HepG2 (cell line): ENCODE measurements around the gene SIGLEC14. TPM values are rescaled to one million over a fixed set of nuclear protein-coding genes. Genes with fewer than 3 reads are reported as not detected.
A peak's percentile ranks its signal among the peaks of the same experiment; 100 is the strongest.

Experiments
- GATA4 ChIP-seq: sonication (generic); IDR thresholded peaks from 2 replicates; pipeline ENCODE4 v1.6.1; 2016; ENCODE audit warnings: antibody characterized with exemption, low read depth, borderline replicate concordance
- HDAC1 ChIP-seq: sonication (generic); formaldehyde crosslinking; IDR thresholded peaks from 2 replicates; pipeline ENCODE4 v1.5.1; 2020; ENCODE audit warnings: mild to moderate bottlenecking, missing genetic modification reagents
- HMG20A ChIP-seq: IDR thresholded peaks from 2 replicates; pipeline ENCODE4 v1.6.1; 2016; ENCODE audit warnings: borderline replicate concordance
- HMGA1 ChIP-seq: sonication (generic); formaldehyde crosslinking; conservative IDR thresholded peaks from 2 replicates; pipeline ENCODE4 v1.4.0; 2020; ENCODE audit warnings: missing genetic modification reagents
- MAF1 ChIP-seq: sonication (generic); formaldehyde crosslinking; IDR thresholded peaks from 2 replicates; pipeline ENCODE4 v1.5.0; 2020; ENCODE audit warnings: missing genetic modification reagents, borderline replicate concordance
- SAP130 ChIP-seq: IDR thresholded peaks from 2 replicates; pipeline ENCODE4 v1.6.1; 2016; ENCODE audit warnings: low read depth
- ZFY ChIP-seq: sonication (generic); formaldehyde crosslinking; IDR thresholded peaks from 2 replicates; pipeline ENCODE4 v1.4.0; 2020; ENCODE audit warnings: missing genetic modification reagents
- ZNF484 ChIP-seq: sonication (generic); formaldehyde crosslinking; IDR thresholded peaks from 2 replicates; pipeline ENCODE4 v1.5.1; 2020; ENCODE audit warnings: mild to moderate bottlenecking, low read depth, missing genetic modification reagents, borderline replicate concordance
- ZNF816 ChIP-seq: sonication (generic); formaldehyde crosslinking; IDR thresholded peaks from 2 replicates; pipeline ENCODE4 v1.8.0; 2022; ENCODE audit warnings: missing genetic modification reagents, mild to moderate bottlenecking, borderline replicate concordance
- ZNF839 ChIP-seq: sonication (generic); formaldehyde crosslinking; IDR thresholded peaks from 2 replicates; pipeline ENCODE4 v1.4.0; 2020; ENCODE audit warnings: missing genetic modification reagents, mild to moderate bottlenecking, borderline replicate concordance
- polyA plus RNA-seq, 8 experiments: library from polyadenylated mRNA; depleted of rRNA in 3 of 8; stranded (reverse) in 7 of 8; unstranded in 1 of 8; fragments of >200 nt; fragmentation: Illumina TruSeq in 4 of 8; extraction: Trizol in 4 of 8; gene quantifications; 2 replicates each; pipeline versions ENCODE4 v1.2.1 to v1.2.3, GENCODE V29; 2011 to 2016; ENCODE audit warnings: low read depth in 4 of 8, missing spikeins in 1 of 8, mixed read lengths in 1 of 8; ENCODE audit not compliant: insufficient read depth in 1 of 8
- total RNA-seq, 5 experiments: library from RNA; depleted of rRNA; stranded (reverse); fragments of >200 nt; fragmentation: Illumina TruSeq; extraction: Trizol; gene quantifications; 2 replicates each; pipeline ENCODE4 v1.2.3, GENCODE V29; 2016; ENCODE audit warnings: low read depth in 1 of 5
- TF ChIP-seq, protein P1 (sequence below): sonication (generic); formaldehyde crosslinking; IDR thresholded peaks from 2 replicates; pipeline ENCODE4; 2020; ENCODE audit warnings: missing genetic modification reagents, mild to moderate bottlenecking, borderline replicate concordance
- TF ChIP-seq, protein P2 (sequence below): sonication (generic); formaldehyde crosslinking; conservative IDR thresholded peaks from 2 replicates; pipeline ENCODE4 v1.4.0; 2020; ENCODE audit warnings: mild to moderate bottlenecking, missing genetic modification reagents, moderate library complexity
- TF ChIP-seq, protein P3 (sequence below): IDR thresholded peaks from 2 replicates; pipeline ENCODE4 v1.6.1; 2016
- TF ChIP-seq, protein P4 (sequence below): sonication (generic); formaldehyde crosslinking; IDR thresholded peaks from 2 replicates; pipeline ENCODE4 v1.5.0; 2020; ENCODE audit warnings: missing genetic modification reagents
- TF ChIP-seq, protein P5 (sequence below): sonication (generic); formaldehyde crosslinking; IDR thresholded peaks from 2 replicates; pipeline ENCODE4 v1.8.1; 2023; ENCODE audit warnings: missing genetic modification reagents, inconsistent platforms, borderline replicate concordance
- TF ChIP-seq, protein P6 (sequence below): sonication (generic); formaldehyde crosslinking; IDR thresholded peaks from 2 replicates; pipeline ENCODE4 v1.8.1; 2022; ENCODE audit warnings: mild to moderate bottlenecking, missing genetic modification reagents

Gene SIGLEC14
- total and polyA plus RNA-seq, 2 of the 13 experiments (the other 11 are each of a cell fraction or from before 2014, with no cell fraction given), result 0.05 to 0.09 TPM

DNA sequence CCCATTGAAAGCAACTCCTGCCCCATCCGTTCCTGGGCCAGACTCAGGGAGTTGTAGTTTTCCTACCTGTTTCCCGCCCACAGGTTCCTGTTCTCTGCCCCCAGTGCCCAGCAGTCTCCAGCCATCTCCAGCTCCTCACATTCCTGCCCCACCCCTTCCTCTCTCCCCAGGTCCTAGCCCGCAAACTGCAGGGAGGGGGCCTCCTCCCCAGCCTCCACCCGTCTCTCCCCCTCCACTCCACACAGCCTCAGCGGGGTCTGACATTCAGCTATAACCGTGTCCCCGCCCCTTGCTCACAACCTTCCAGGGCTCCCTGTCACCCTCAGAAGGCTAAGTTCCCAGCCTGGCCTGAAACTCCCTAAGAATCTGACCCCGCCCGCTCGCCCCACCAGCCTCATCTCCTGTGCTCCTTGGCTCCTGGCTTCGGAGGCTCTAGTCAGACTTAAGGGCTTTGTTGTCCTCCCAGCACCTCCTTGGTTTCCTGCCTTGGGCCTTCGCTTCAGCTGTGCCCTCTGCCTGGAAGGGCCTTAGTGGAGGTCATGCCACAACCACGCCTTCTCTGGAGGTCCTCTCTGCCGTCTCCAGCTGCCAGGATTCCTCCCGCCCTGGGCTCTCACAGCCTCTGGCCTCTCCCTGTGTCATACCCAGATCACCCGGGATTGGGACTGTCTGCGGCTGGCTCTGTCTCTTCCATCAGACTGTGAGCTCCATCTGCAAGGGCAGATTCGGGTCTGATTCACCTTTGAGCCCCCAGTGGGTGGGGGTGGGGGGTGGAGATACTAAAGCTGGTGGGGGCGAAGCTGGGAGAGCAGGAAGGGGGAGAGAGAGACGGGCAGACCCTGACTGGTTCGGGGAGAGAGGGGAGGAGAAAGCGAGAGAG is 41.4 kb upstream of the SIGLEC14 start (continued):
- TF ChIP-seq, protein P1, sequence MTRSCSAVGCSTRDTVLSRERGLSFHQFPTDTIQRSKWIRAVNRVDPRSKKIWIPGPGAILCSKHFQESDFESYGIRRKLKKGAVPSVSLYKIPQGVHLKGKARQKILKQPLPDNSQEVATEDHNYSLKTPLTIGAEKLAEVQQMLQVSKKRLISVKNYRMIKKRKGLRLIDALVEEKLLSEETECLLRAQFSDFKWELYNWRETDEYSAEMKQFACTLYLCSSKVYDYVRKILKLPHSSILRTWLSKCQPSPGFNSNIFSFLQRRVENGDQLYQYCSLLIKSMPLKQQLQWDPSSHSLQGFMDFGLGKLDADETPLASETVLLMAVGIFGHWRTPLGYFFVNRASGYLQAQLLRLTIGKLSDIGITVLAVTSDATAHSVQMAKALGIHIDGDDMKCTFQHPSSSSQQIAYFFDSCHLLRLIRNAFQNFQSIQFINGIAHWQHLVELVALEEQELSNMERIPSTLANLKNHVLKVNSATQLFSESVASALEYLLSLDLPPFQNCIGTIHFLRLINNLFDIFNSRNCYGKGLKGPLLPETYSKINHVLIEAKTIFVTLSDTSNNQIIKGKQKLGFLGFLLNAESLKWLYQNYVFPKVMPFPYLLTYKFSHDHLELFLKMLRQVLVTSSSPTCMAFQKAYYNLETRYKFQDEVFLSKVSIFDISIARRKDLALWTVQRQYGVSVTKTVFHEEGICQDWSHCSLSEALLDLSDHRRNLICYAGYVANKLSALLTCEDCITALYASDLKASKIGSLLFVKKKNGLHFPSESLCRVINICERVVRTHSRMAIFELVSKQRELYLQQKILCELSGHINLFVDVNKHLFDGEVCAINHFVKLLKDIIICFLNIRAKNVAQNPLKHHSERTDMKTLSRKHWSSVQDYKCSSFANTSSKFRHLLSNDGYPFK (CRISPR knock-in tag), result peak; percentile 59
- TF ChIP-seq, protein P2, sequence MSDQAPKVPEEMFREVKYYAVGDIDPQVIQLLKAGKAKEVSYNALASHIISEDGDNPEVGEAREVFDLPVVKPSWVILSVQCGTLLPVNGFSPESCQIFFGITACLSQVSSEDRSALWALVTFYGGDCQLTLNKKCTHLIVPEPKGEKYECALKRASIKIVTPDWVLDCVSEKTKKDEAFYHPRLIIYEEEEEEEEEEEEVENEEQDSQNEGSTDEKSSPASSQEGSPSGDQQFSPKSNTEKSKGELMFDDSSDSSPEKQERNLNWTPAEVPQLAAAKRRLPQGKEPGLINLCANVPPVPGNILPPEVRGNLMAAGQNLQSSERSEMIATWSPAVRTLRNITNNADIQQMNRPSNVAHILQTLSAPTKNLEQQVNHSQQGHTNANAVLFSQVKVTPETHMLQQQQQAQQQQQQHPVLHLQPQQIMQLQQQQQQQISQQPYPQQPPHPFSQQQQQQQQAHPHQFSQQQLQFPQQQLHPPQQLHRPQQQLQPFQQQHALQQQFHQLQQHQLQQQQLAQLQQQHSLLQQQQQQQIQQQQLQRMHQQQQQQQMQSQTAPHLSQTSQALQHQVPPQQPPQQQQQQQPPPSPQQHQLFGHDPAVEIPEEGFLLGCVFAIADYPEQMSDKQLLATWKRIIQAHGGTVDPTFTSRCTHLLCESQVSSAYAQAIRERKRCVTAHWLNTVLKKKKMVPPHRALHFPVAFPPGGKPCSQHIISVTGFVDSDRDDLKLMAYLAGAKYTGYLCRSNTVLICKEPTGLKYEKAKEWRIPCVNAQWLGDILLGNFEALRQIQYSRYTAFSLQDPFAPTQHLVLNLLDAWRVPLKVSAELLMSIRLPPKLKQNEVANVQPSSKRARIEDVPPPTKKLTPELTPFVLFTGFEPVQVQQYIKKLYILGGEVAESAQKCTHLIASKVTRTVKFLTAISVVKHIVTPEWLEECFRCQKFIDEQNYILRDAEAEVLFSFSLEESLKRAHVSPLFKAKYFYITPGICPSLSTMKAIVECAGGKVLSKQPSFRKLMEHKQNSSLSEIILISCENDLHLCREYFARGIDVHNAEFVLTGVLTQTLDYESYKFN (CRISPR knock-in tag), result 0 out of 2 replicates have a peak, but pooled peaks have one; percentile 15
- TF ChIP-seq HMGA1 (CRISPR knock-in tag) (no peak), ZNF816 (no peak), SAP130 (peak; percentile 23), ZNF839 (CRISPR knock-in tag) (no peak), ZFY (CRISPR knock-in tag) (peak; percentile 13; the same call in 1 of the 2 replicates), HDAC1 (CRISPR knock-in tag) (peak; percentile 49; the same call in 1 of the 2 replicates), HMG20A (no peak), ZNF484 (CRISPR knock-in tag) (no peak), GATA4 (no peak), MAF1 (CRISPR knock-in tag) (no peak)
- TF ChIP-seq, protein P3, sequence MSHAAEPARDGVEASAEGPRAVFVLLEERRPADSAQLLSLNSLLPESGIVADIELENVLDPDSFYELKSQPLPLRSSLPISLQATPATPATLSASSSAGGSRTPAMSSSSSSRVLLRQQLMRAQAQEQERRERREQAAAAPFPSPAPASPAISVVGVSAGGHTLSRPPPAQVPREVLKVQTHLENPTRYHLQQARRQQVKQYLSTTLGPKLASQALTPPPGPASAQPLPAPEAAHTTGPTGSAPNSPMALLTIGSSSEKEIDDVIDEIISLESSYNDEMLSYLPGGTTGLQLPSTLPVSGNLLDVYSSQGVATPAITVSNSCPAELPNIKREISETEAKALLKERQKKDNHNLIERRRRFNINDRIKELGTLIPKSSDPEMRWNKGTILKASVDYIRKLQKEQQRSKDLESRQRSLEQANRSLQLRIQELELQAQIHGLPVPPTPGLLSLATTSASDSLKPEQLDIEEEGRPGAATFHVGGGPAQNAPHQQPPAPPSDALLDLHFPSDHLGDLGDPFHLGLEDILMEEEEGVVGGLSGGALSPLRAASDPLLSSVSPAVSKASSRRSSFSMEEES, result no peak
- TF ChIP-seq, protein P4, sequence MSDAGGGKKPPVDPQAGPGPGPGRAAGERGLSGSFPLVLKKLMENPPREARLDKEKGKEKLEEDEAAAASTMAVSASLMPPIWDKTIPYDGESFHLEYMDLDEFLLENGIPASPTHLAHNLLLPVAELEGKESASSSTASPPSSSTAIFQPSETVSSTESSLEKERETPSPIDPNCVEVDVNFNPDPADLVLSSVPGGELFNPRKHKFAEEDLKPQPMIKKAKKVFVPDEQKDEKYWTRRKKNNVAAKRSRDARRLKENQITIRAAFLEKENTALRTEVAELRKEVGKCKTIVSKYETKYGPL (CRISPR knock-in tag), result no peak
- TF ChIP-seq, protein P5, sequence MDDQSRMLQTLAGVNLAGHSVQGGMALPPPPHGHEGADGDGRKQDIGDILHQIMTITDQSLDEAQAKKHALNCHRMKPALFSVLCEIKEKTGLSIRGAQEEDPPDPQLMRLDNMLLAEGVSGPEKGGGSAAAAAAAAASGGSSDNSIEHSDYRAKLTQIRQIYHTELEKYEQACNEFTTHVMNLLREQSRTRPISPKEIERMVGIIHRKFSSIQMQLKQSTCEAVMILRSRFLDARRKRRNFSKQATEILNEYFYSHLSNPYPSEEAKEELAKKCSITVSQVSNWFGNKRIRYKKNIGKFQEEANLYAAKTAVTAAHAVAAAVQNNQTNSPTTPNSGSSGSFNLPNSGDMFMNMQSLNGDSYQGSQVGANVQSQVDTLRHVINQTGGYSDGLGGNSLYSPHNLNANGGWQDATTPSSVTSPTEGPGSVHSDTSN (CRISPR knock-in tag), result no peak
- TF ChIP-seq, protein P6, sequence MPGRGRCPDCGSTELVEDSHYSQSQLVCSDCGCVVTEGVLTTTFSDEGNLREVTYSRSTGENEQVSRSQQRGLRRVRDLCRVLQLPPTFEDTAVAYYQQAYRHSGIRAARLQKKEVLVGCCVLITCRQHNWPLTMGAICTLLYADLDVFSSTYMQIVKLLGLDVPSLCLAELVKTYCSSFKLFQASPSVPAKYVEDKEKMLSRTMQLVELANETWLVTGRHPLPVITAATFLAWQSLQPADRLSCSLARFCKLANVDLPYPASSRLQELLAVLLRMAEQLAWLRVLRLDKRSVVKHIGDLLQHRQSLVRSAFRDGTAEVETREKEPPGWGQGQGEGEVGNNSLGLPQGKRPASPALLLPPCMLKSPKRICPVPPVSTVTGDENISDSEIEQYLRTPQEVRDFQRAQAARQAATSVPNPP, result no peak
